T-cell (primary cell): ENCODE data around the gene MEGF10. TPM values are rescaled to one million over a fixed set of nuclear protein-coding genes. Genes with fewer than 3 reads are reported as not detected.

Experiments used
- ATAC-seq, 4 experiments: fragments of 200-7000 bp in 3 of 4; fragments of 150-1000 bp in 1 of 4; cut with Tn5 transposase; replicated peaks in 1 of 4; 1 replicate in 3 of 4; 2 replicates in 1 of 4; pipeline ENCODE4 v1.10.0; 2021; ENCODE audit warnings: moderate library complexity in 3 of 4, mild to moderate bottlenecking in 2 of 4, moderate number of reproducible peaks in 1 of 4
- CTCF ChIA-PET, 2 donors: fragments of 300-600 bp; sonication (Branson Sonifier 250); formaldehyde crosslinking; loops; one replicate each; lab custom pipeline; 2022; ENCODE audit warnings: antibody characterized with exemption in 2 of 2; lab: Charles Lee
- POLR2A ChIA-PET, 2 donors: fragments of 300-600 bp; sonication (Branson Sonifier 250); formaldehyde crosslinking; loops; one replicate each; lab custom pipeline; 2022; ENCODE audit warnings: antibody characterized with exemption in 2 of 2; lab: Charles Lee
- DNase-seq, 35 experiments: peaks; one replicate each; pipeline versions ENCODE4 v3.0.0 to v3.0.0-alpha.2; 2013 to 2023
- H3K27ac ChIP-seq: one replicate; pipeline ENCODE4 v1.5.1; 2013; ENCODE audit warnings: low read length
- H3K27me3 ChIP-seq, 2 experiments: replicated peaks in 1 of 2; 1 replicate in 1 of 2; 2 replicates in 1 of 2; pipeline versions ENCODE4 v1.6.1 to v1.7.0; 2013; ENCODE audit warnings: low read length in 1 of 2, mixed read lengths in 1 of 2; ENCODE audit not compliant: control insufficient read depth in 2 of 2, insufficient read depth in 2 of 2; ENCODE audit errors: extremely low read depth in 1 of 2
- H3K36me3 ChIP-seq, 2 donors: 1 replicate in 1 of 2; 2 replicates in 1 of 2; pipeline versions ENCODE4 v1.6.1 to v1.7.0; 2013; ENCODE audit warnings: low read length in 1 of 2; ENCODE audit not compliant: control insufficient read depth in 2 of 2, insufficient read depth in 1 of 2; ENCODE audit errors: extremely low read depth in 1 of 2
- H3K4me1 ChIP-seq, 2 experiments: 1 replicate in 1 of 2; 2 replicates in 1 of 2; pipeline versions ENCODE4 v1.6.1 to v1.7.0; 2013; ENCODE audit warnings: low read length in 2 of 2, mixed read lengths in 1 of 2; ENCODE audit not compliant: insufficient read depth in 2 of 2, control insufficient read depth in 1 of 2; ENCODE audit errors: extremely low read depth in 1 of 2
- H3K4me3 ChIP-seq, 2 donors: 1 replicate in 1 of 2; 2 replicates in 1 of 2; pipeline versions ENCODE4 v1.5.1 to v1.7.0; 2013; ENCODE audit warnings: mild to moderate bottlenecking in 2 of 2, low read length in 1 of 2, moderate library complexity in 1 of 2; ENCODE audit not compliant: control insufficient read depth in 1 of 2; ENCODE audit errors: extremely low read depth in 1 of 2
- H3K9me3 ChIP-seq: 2 replicates; pipeline ENCODE4 v1.7.0; 2013
- H3K27ac Mint-ChIP-seq, 2 donors: one replicate each; pipeline ENCODE4 v1.8.0; 2020 to 2021; ENCODE audit warnings: mild to moderate bottlenecking in 2 of 2, mixed read lengths in 2 of 2
- H3K27me3 Mint-ChIP-seq, 2 donors: one replicate each; pipeline ENCODE4 v1.8.0; 2021 to 2022; ENCODE audit warnings: mixed read lengths in 2 of 2
- H3K36me3 Mint-ChIP-seq: one replicate; pipeline ENCODE4 v1.8.0; 2021; ENCODE audit warnings: mixed read lengths
- H3K4me1 Mint-ChIP-seq, 3 donors: one replicate each; pipeline ENCODE4 v1.8.0; 2020 to 2022; ENCODE audit warnings: mixed read lengths in 3 of 3, mild to moderate bottlenecking in 1 of 3
- H3K4me3 Mint-ChIP-seq, 3 donors: one replicate each; pipeline ENCODE4 v1.8.0; 2020 to 2022; ENCODE audit warnings: mild to moderate bottlenecking in 3 of 3, mixed read lengths in 3 of 3, moderate library complexity in 3 of 3
- H3K9me3 Mint-ChIP-seq, 3 donors: one replicate each; pipeline ENCODE4 v1.8.0; 2020 to 2022; ENCODE audit warnings: mixed read lengths in 3 of 3
- WGBS: methylation state at CpG from one replicate; pipeline ENCODE4 v1.1.5; 2013; ENCODE audit warnings: missing lambda C conversion rate; ENCODE audit not compliant: insufficient coverage; 5-methylcytosine and 5-hydroxymethylcytosine counted together
- total RNA-seq, 35 experiments: library from RNA in 6 of 35; stranded (reverse) in 6 of 35; fragments of 120-200 nt in 1 of 35; gene quantifications; one replicate each; pipeline versions ENCODE4 v1.2.1 to v1.2.4 and lab custom pipeline; 2013 to 2026

The MEGF10 gene
- total RNA-seq, 5 donors from 2014 or later (not counting 1 experiment from before 2014, with no cell fraction given) = 0.06 to 0.89 (median 0.47) TPM; not detected in 2

- Mint-ChIP-seq H3K4me1 (no peaks in the 10 kb centered on the region), H3K9me3 (no peaks in the 10 kb centered on the region), H3K36me3 (no peaks in the 10 kb centered on the region), H3K27me3 (peaks cover 12 to 19% of the 10 kb centered on the region in 2 donors), H3K4me3 (no peak overlapping the region), H3K27ac (no peak overlapping the region)
- CTCF ChIA-PET = no interaction called here
- POLR2A ChIA-PET = no interaction called here
- Histone ChIP-seq H3K4me3 (no peak overlapping the region), H3K9me3 (no peaks in the 10 kb centered on the region), H3K36me3 (no peaks in the 10 kb centered on the region), H3K4me1 (no peaks in the 10 kb centered on the region), H3K27me3 (peaks cover 0 to 9% of the 10 kb centered on the region in 2 experiments), H3K27ac (no peak overlapping the region)
- DNase-seq = no peak
- ATAC-seq = no peak
- 93% methylated on average over 14 of the region's 15 CpGs for WGBS
Observed at GRCh38 chr5:127396490-127397155, 106.0 kb downstream of the MEGF10 start.

GRCh38 chr5:127398508-127398907 is 107.9 kb downstream of the MEGF10 start:
- no peaks in the 10 kb centered on the region for H3K9me3 ChIP-seq
- H3K36me3 ChIP-seq = no peaks in the 10 kb centered on the region
- H3K4me1 ChIP-seq = no peaks in the 10 kb centered on the region
- H3K4me3 ChIP-seq = no peak overlapping the region
- Mint-ChIP-seq H3K27me3 (peaks cover 15% of the 10 kb centered on the region in 2 donors), H3K27ac (no peak overlapping the region), H3K4me3 (no peak overlapping the region), H3K36me3 (no peaks in the 10 kb centered on the region), H3K9me3 (no peaks in the 10 kb centered on the region), H3K4me1 (no peaks in the 10 kb centered on the region)
- ATAC-seq (no peak), DNase-seq (no peak)
- CTCF ChIA-PET = no interaction called here
- POLR2A ChIA-PET = no interaction called here
- H3K27ac ChIP-seq = no peak overlapping the region
- 57% methylated on average over 1 of the region's 2 CpGs for WGBS
- H3K27me3 ChIP-seq = peaks cover 0 to 9% of the 10 kb centered on the region in 2 experiments

- H3K4me3 ChIP-seq = no peak overlapping the region
- H3K36me3 ChIP-seq = no peaks in the 10 kb centered on the region
- POLR2A ChIA-PET = interaction anchor here (0.5 to 0.7 kb wide), 2 partner anchors 22 to 636 kb away, joined by 3 to 7 read pairs; no protein-coding TSS in a partner anchor
- Mint-ChIP-seq H3K4me3 (no peak overlapping the region), H3K27me3 (peaks cover 15 to 17% of the 10 kb centered on the region in 2 donors), H3K27ac (no peak overlapping the region), H3K4me1 (no peaks in the 10 kb centered on the region), H3K36me3 (no peaks in the 10 kb centered on the region), H3K9me3 (no peaks in the 10 kb centered on the region)
- DNase-seq = no peak
- H3K9me3 ChIP-seq = no peaks in the 10 kb centered on the region
- CTCF ChIA-PET = no interaction called here
- H3K27ac ChIP-seq = no peak overlapping the region
- WGBS = no CpG with 5 or more reads among the region's 1 CpG
- ATAC-seq = no peak
- H3K4me1 ChIP-seq = no peaks in the 10 kb centered on the region
- H3K27me3 ChIP-seq = peaks cover 0 to 9% of the 10 kb centered on the region in 2 experiments
Observed at GRCh38 chr5:127399068-127399467, 108.5 kb downstream of the MEGF10 start.

- Mint-ChIP-seq H3K4me3 (no peak overlapping the region), H3K4me1 (no peaks in the 10 kb centered on the region), H3K27me3 (peaks cover 17 to 20% of the 10 kb centered on the region in 2 donors), H3K36me3 (no peaks in the 10 kb centered on the region), H3K9me3 (no peaks in the 10 kb centered on the region), H3K27ac (no peak overlapping the region)
- Histone ChIP-seq H3K9me3 (no peaks in the 10 kb centered on the region), H3K27me3 (peaks cover 0 to 12% of the 10 kb centered on the region in 2 experiments), H3K4me1 (no peaks in the 10 kb centered on the region), H3K4me3 (no peak overlapping the region), H3K27ac (no peak overlapping the region), H3K36me3 (no peaks in the 10 kb centered on the region)
- ChIA-PET POLR2A (interaction anchor here in 1 of 2 donors (0.6 kb wide), 1 partner anchor 1838 kb away, joined by 3 read pairs; no protein-coding TSS in a partner anchor), CTCF (no interaction called here)
- no CpG with 5 or more reads among the region's 1 CpG for WGBS
- DNase-seq (no peak), ATAC-seq (no peak)
Observed at GRCh38 chr5:127400539-127400938, 109.9 kb downstream of the MEGF10 start.

- ChIA-PET POLR2A (interaction anchor here in 1 of 2 donors (0.6 kb wide), 1 partner anchor 1838 kb away, joined by 3 read pairs; no protein-coding TSS in a partner anchor), CTCF (no interaction called here)
- no peaks in the 10 kb centered on the region for H3K4me1 ChIP-seq
- no peaks in the 10 kb centered on the region for H3K9me3 ChIP-seq
- no peak overlapping the region for H3K27ac ChIP-seq
- no peak for DNase-seq
- peaks cover 0 to 8% of the 10 kb centered on the region in 2 experiments for H3K27me3 ChIP-seq
- peaks cover 13 to 17% of the 10 kb centered on the region in 2 donors for H3K27me3 Mint-ChIP-seq
- no peaks in the 10 kb centered on the region for H3K36me3 ChIP-seq
- H3K4me3 Mint-ChIP-seq = no peak overlapping the region
- H3K9me3 Mint-ChIP-seq = no peaks in the 10 kb centered on the region
- no peak for ATAC-seq
- H3K4me1 Mint-ChIP-seq = no peaks in the 10 kb centered on the region
- no peak overlapping the region for H3K4me3 ChIP-seq
- H3K36me3 Mint-ChIP-seq = no peaks in the 10 kb centered on the region
- H3K27ac Mint-ChIP-seq = no peak overlapping the region
- no CpG with 5 or more reads among the region's 5 CpGs for WGBS
Observed at GRCh38 chr5:127400946-127401670, 110.5 kb downstream of the MEGF10 start.

GRCh38 chr5:127402361-127402760 is 111.8 kb downstream of the MEGF10 start:
- Histone ChIP-seq H3K4me1 (no peaks in the 10 kb centered on the region), H3K27me3 (peaks cover 0 to 7% of the 10 kb centered on the region in 2 experiments), H3K36me3 (no peaks in the 10 kb centered on the region), H3K4me3 (no peak overlapping the region), H3K27ac (no peak overlapping the region), H3K9me3 (no peaks in the 10 kb centered on the region)
- DNase-seq = no peak
- POLR2A ChIA-PET = no interaction called here
- peaks cover 13 to 15% of the 10 kb centered on the region in 2 donors for H3K27me3 Mint-ChIP-seq
- no peaks in the 10 kb centered on the region for H3K36me3 Mint-ChIP-seq
- CTCF ChIA-PET = no interaction called here
- H3K4me1 Mint-ChIP-seq = no peaks in the 10 kb centered on the region
- no peak for ATAC-seq
- no peaks in the 10 kb centered on the region for H3K9me3 Mint-ChIP-seq
- no peak overlapping the region for H3K4me3 Mint-ChIP-seq
- H3K27ac Mint-ChIP-seq = no peak overlapping the region
- 94% methylated on average over 4 of the region's 5 CpGs for WGBS
